Renal pelvis (tissue), 12 donors: ENCODE measurements around the gene LRRC37B. TPM values are rescaled to one million over a fixed set of nuclear protein-coding genes. Genes with fewer than 3 reads are reported as not detected.
"Not testable (repeated sequence)": the region's sequence is repeated elsewhere in the genome, so short reads cannot be mapped to it uniquely, and the experiment has no call there.

ENCODE experiments used
- DNase-seq: peaks from one replicate; pipeline ENCODE4 v3.0.0-alpha.2; 2013
- long read RNA-seq, 16 experiments: transcript quantifications; one replicate each; lab custom pipeline, GENCODE V29; 2026
- polyA plus RNA-seq, 3 donors: library from polyadenylated mRNA; unstranded; fragments of 120-200 nt; gene quantifications; one replicate each; pipeline ENCODE4 v1.2.1, GENCODE V29; 2013; ENCODE audit not compliant: insufficient read length in 3 of 3

Gene LRRC37B
- polyA plus RNA-seq = 10 to 100 TPM; 16.6 to 33.1 (median 31.4) TPM
- long read RNA-seq, donor 1, partial matches to known transcripts = 0 of 1 reads
- long read RNA-seq, donor 1, other reads (novel, unspliced or antisense) = 0 of 1 reads
- long read RNA-seq, donor 2, partial matches to known transcripts = 0 of 2 reads
- long read RNA-seq, donor 2, other reads (novel, unspliced or antisense) = 0 of 2 reads
- long read RNA-seq, donor 3 = 0 reads
- long read RNA-seq, donor 4, partial matches to known transcripts = 0 of 2 reads
- long read RNA-seq, donor 4, other reads (novel, unspliced or antisense) = 0 of 2 reads
- long read RNA-seq, donor 5, partial matches to known transcripts = 0 of 2 reads
- long read RNA-seq, donor 5, other reads (novel, unspliced or antisense) = 0 of 2 reads
- long read RNA-seq, donor 6, partial matches to known transcripts = 7 of 10 reads
- long read RNA-seq, donor 6, other reads (novel, unspliced or antisense) = 0 of 10 reads
- long read RNA-seq, donor 7, partial matches to known transcripts = 0 of 2 reads
- long read RNA-seq, donor 7, other reads (novel, unspliced or antisense) = 0 of 2 reads
- long read RNA-seq, donor 8 = 0 reads
- long read RNA-seq, donor 9, partial matches to known transcripts = 0 of 4 reads
- long read RNA-seq, donor 9, other reads (novel, unspliced or antisense) = 0 of 4 reads
- long read RNA-seq, donor 10, partial matches to known transcripts = 0 of 3 reads
- long read RNA-seq, donor 10, other reads (novel, unspliced or antisense) = 0 of 3 reads
- long read RNA-seq, donor 11, partial matches to known transcripts = 0 of 1 reads
- long read RNA-seq, donor 11, other reads (novel, unspliced or antisense) = 0 of 1 reads
- long read RNA-seq, donor 12, partial matches to known transcripts = 0 of 3 reads
- long read RNA-seq, donor 12, other reads (novel, unspliced or antisense) = 0 of 3 reads
- long read RNA-seq, donor 13, partial matches to known transcripts = 0 of 3 reads
- long read RNA-seq, donor 13, other reads (novel, unspliced or antisense) = 0 of 3 reads
- long read RNA-seq, donor 14 = 0 reads
- long read RNA-seq, donor 15 = 0 reads
- long read RNA-seq, donor 16, partial matches to known transcripts = 0 of 3 reads
- long read RNA-seq, donor 16, other reads (novel, unspliced or antisense) = 0 of 3 reads

GRCh38 chr17:32006957-32007462 lies at the start of gene LRRC37B:
Gene LRRC37B, plus strand, starts transcription at chr17:32007383. Its CDS starts 14,010 bp downstream, at chr17:32021393.
- DNase-seq = peak; percentile 80

- not testable (repeated sequence) for DNase-seq
Observed at GRCh38 chr17:31964131-31964530, 43.1 kb upstream of the LRRC37B start.

GRCh38 chr17:31967648-31968047 lies 39.5 kb upstream of the LRRC37B start:
- no peak for DNase-seq

DNA sequence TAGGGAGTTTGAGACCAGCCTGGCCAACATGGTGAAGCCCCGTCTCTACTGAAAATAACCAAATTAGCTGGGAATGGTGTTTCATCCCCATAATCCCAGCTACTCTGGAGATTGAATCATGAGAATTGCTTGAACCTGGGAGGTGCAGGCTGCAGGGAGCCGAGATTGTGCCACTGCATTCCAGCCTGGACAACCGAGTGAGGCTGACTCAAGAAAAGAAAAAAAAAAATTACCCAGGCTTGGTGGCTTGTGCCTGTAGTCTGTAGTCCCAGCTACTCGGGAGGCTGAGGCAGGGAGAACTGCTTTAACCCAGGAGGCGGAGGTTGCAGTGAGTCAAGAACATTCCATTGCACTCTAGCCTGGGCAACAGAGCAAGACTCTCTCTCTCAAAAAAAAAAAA lies 36.8 kb upstream of the LRRC37B start:
- not testable (repeated sequence) for DNase-seq

DNA sequence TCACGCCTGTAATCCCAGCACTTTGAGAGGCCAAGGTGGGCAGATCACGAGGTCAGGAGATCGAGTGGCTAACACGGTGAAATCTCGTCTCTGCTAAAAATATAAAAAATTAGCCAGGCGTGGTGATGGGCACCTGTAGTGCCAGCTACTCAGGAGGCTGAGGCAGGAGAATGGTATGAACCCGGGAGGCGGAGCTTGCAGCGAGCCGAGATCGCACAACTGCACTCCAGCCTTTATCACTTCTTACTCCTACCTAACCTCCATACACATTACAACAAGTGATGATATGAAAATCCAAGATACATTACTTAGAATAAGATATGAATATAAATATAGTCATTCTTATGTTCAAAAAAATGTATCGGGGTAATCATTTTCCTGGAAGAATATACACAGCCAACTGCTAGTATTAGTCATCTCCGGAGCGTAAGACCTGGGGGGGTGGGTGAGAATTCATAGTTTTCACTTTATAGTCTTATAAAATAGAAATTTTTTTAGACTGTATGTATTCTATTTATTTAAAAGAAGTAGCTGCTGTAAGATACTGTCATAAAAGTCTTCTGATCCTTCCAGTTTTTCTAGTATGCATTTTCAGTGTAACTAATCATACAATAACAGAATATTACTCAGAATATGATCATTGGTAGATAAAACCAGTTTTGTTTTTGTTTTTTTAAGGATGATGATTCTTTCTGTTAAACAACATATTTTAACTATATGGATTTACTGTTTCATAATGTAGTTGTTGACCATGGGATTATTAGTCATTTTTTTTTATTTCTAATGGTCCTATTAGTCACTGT lies 32.7 kb upstream of the LRRC37B start:
- not testable (repeated sequence) for DNase-seq

DNA sequence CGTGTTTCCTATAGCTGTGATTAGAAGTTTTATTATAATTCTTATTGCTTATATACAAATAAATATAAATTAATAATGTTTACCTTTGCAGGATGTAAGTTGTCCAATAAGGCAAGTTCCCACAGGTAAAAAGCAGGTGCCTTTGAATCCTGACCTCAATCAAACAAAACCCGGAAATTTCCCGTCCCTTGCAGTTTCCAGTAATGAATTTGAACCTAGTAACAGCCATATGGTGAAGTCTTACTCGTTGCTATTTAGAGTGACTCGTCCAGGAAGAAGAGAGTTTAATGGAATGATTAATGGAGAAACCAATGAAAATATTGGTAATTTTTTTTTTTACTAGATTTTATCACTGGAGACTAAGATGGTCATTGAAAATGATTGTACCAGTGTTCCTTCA lies 31.8 kb upstream of the LRRC37B start:
- not testable (repeated sequence) for DNase-seq

DNA sequence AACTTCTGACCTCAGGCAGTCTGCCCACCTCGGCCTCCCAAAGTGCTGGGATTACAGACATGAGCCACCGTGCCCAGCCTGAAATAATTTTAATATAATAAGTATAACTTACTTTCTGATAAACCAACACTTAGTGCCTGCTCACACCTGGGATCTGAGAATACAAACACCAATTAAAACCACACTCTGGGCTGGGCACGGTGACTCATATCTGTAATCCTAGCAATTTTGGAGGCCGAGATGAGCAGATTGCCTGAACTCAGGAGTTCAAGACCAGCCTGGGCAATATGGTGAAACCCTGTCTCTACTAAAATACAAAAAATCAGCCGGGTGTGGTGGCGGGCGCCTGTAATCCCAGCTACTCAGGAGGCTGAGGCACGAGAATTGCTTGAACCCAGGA lies 15.4 kb upstream of the LRRC37B start:
- not testable (repeated sequence) for DNase-seq

- no peak for DNase-seq
Observed at GRCh38 chr17:31997005-31997404, 10.2 kb upstream of the LRRC37B start.

DNA sequence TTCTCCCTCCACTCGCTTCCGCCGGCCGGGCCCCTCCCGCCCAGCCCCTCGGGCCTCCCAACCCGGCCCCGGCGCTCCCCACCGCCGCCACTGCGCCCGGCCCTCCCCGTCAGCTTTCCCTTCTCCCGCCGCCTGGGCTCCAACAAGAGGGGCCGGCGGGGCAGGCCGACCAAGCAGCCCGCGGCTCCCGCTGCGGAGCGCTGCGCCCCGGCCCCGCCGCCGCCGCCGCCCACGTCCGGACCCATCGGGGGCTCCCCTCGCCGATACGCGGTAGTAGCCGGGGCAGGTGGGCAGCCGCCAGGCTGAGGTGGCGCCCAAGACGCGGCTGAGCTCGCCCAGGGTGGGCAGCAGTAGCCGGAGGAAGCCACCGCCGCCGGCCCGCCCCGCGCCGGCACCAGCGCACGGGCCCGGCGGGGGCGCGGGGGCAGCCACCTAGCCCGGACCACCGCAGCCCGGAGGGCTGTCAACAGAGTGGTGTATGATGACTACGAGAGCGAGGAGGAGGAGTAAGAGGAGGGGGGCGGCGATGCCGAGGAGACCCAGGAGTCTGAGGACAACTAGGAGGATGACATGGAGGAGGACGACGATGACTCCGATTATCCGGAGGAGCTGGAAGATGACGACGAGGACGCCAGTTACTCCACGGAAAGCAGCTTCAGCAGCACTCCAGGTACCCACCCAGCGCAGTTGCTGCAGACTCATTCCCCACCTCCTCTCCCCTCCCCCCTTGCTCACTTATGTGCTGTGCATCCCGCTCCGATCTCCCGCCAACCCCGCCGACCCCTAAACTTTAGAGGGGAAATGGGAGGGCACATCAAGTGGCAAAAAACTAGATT lies 498 bp downstream of the LRRC37B start:
- peak; percentile 44 for DNase-seq

- DNase-seq = no peak
Observed at GRCh38 chr17:32009262-32009542, 2.0 kb downstream of the LRRC37B start.

DNA sequence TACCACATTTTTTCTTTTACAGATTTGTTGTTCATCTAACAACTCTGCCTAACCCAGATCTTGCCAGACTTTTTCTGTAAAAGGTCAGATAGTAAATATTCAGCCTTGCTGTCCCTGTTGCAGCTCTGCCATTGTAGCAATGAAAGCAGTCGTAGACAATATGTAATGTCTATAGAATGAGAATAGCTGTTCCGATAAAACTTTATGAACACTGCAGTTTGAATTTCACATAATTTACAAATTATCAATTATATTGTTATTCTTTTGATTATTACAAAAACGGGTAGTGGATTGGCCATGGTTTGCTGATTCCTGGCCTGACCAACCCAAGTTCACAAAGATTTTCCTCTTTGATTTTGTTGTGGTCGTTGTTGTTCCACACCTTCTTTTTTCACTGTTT lies 2.9 kb downstream of the LRRC37B start:
- no peak for DNase-seq

DNA sequence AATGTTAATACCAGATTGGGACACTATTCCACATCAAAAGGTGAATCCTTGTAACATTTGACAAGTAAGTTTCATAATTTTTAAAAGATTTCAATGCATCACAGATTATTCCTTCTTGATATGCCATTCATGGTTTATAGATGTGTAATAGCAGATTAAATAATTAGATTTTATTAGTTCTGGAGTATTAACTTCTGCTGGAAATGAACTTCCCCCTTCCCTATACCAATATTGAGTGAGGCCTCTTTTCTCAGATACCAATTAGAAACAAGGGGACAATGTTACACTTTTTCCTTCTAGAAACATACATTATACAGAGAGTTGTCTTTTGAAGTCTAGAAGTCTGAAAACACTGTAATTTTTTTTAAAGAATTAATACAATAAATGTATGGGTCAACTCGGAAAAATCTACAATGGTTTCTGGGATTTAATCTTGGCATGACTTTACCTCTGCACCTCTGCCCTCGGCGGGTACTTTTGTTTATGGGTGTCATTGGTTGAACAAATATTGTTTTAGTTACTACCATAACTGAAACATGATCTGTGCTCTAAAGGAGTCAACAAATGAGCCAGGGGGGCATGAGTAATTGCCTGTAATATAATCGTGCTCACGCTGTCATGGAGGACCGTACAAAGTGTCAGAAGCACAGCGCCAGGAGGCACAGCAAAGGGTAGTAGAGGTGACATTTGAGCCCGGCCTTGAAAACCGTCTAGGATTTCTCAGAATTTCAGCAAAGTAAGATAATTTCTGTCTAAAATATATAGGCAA lies 8.2 kb downstream of the LRRC37B start:
- DNase-seq = peak; percentile 64

GRCh38 chr17:32016231-32016630 lies 9.0 kb downstream of the LRRC37B start:
- DNase-seq = no peak

- no peak for DNase-seq
Observed at GRCh38 chr17:32019228-32019627, 12.0 kb downstream of the LRRC37B start.

DNA sequence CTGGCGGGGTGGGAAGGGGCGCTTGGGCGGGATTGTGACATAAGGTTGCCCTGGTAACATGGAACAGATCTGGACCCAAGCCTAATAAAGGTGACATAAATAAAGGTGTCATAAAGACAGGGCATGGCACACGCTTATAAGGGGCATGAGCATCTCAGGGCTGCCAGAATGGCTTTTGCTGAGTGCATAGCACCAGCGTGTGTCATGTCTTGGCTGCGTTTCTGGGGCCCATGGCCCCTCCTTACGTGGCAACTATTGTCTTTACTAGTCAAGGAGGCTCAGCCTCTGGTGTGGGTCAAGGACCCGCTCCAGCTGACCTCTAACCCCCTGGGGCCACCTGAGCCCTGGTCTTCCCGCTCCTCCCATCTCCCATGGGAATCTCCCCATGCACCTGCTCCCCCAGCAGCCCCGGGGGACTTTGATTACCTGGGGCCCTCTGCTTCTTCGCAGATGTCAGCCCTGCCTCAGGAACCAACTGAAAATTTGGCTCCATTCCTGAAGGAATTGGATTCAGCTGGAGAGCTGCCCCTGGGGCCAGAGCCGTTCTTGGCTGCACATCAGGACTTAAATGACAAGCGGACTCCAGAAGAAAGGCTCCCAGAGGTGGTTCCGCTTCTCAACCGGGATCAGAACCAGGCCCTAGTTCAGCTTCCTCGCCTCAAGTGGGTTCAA lies 13.9 kb downstream of the LRRC37B start:
- DNase-seq = no peak

GRCh38 chr17:32021615-32021955 lies 14.4 kb downstream of the LRRC37B start:
- DNase-seq = no peak

DNA sequence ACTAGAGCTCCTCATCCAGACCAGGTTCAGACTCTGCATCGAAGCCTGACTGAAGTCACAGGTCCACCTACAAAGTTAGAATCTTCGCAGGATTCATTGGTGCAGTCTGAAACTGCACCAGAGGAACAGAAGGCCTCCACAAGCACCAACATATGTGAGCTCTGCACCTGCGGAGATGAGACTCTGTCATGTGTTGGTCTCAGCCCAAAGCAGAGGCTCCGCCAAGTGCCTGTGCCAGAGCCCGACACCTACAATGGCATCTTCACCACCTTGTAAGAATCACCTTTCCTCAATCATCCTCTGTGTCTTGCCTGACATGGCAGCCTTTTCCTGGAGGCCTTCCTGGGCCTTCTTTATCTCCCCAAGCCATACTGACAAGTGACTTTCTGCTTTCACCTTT lies 15.4 kb downstream of the LRRC37B start:
- not testable (repeated sequence) for DNase-seq

GRCh38 chr17:32027271-32027670 lies 20.1 kb downstream of the LRRC37B start:
- DNase-seq = not testable (repeated sequence)

DNA sequence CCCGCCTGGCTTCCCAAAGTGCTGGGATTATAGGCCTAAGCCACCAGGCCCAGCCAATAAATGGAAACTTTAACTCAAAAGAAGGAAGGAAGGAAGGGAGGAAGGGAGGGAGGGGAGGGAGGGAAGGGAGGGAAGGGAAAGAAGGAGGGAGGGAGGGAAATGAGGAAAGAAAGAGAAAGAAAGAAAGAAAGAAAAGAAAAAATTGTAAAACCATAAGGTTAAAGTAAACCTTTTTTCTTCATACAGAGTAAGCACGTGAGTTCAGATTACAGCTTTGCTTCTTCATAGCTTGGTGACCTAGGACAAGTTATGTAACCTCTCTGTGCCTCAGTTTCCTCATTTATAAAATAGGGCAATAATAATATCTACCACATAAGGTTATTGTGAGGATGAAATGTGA lies 26.0 kb downstream of the LRRC37B start:
- DNase-seq = no peak
